GM23338 (cell line): Measurements from ENCODE around the gene NRXN2. TPM values are rescaled to one million over a fixed set of nuclear protein-coding genes. Genes with fewer than 3 reads are reported as not detected.

ENCODE experiments used
- ATAC-seq: fragments of 200-7000 bp; cut with Tn5 transposase; 3 replicates; pipeline ENCODE4 v1.9.1; 2020
- DNase-seq: peaks from one replicate; pipeline ENCODE4 v3.0.0-alpha.2; 2015; ENCODE audit warnings: low spot score
- H2AFZ ChIP-seq: fragments of 200-600 bp; sonication (generic); 2 replicates; pipeline ENCODE4 v1.8.0; 2016; ENCODE audit warnings: antibody characterized with exemption, mild to moderate bottlenecking, moderate library complexity
- H3F3A ChIP-seq: fragments of 200-600 bp; sonication (generic); replicated peaks from 2 replicates; pipeline ENCODE4 v1.8.0; 2017; ENCODE audit warnings: antibody characterized with exemption, mixed run types, low read depth
- H3K27ac ChIP-seq: fragments of 200-600 bp; sonication (generic); 2 replicates; pipeline ENCODE4 v1.6.1; 2016; ENCODE audit warnings: low read depth
- H3K27me3 ChIP-seq: fragments of 200-600 bp; sonication (generic); 2 replicates; pipeline ENCODE4 v1.8.0; 2016; ENCODE audit warnings: mild to moderate bottlenecking, mixed run types, moderate library complexity; ENCODE audit not compliant: insufficient read depth
- H3K36me3 ChIP-seq: fragments of 200-600 bp; sonication (generic); 2 replicates; pipeline ENCODE4 v1.8.0; 2016; ENCODE audit warnings: mild to moderate bottlenecking; ENCODE audit not compliant: insufficient read depth
- H3K4me1 ChIP-seq: fragments of 200-600 bp; sonication (generic); 2 replicates; pipeline ENCODE4 v1.8.0; 2016; ENCODE audit warnings: mild to moderate bottlenecking, moderate library complexity; ENCODE audit not compliant: insufficient read depth
- H3K4me2 ChIP-seq: fragments of 200-600 bp; sonication (generic); 2 replicates; pipeline ENCODE4 v1.7.1; 2017; ENCODE audit warnings: mixed run types
- H3K4me3 ChIP-seq: fragments of 200-600 bp; sonication (generic); 2 replicates; pipeline ENCODE4 v1.6.1; 2016; ENCODE audit warnings: mixed run types
- H3K79me2 ChIP-seq: fragments of 200-600 bp; sonication (generic); replicated peaks from 2 replicates; pipeline ENCODE4 v1.8.0; 2017; ENCODE audit warnings: mild to moderate bottlenecking; ENCODE audit not compliant: insufficient read depth
- H3K9me2 ChIP-seq: fragments of 200-600 bp; sonication (generic); 2 replicates; pipeline ENCODE4 v1.8.0; 2017; ENCODE audit not compliant: insufficient read depth
- H4K20me1 ChIP-seq: fragments of 200-600 bp; sonication (generic); replicated peaks from 2 replicates; pipeline ENCODE4 v1.8.0; 2017; ENCODE audit warnings: mild to moderate bottlenecking; ENCODE audit not compliant: insufficient read depth
- H3K27ac Mint-ChIP-seq: 2 replicates; pipeline ENCODE4 v1.8.0; 2020; ENCODE audit warnings: inconsistent platforms, mild to moderate bottlenecking, moderate library complexity, mixed read lengths
- H3K27me3 Mint-ChIP-seq: 3 replicates; pipeline ENCODE4 v1.8.0; 2022; ENCODE audit warnings: low read depth, mild to moderate bottlenecking, moderate library complexity, mixed read lengths, inconsistent platforms; ENCODE audit not compliant: insufficient read depth, poor library complexity
- H3K36me3 Mint-ChIP-seq: 3 replicates; pipeline ENCODE4 v1.8.0; 2021; ENCODE audit warnings: low read depth, mild to moderate bottlenecking, inconsistent platforms, moderate library complexity, mixed read lengths
- H3K4me1 Mint-ChIP-seq: 3 replicates; pipeline ENCODE4 v1.8.0; 2020; ENCODE audit warnings: mild to moderate bottlenecking, inconsistent platforms, mixed read lengths
- H3K4me3 Mint-ChIP-seq: 3 replicates; pipeline ENCODE4 v1.8.0; 2021; ENCODE audit warnings: moderate library complexity, mild to moderate bottlenecking, inconsistent platforms, mixed read lengths
- H3K9me3 Mint-ChIP-seq: 3 replicates; pipeline ENCODE4 v1.8.0; 2020; ENCODE audit warnings: moderate library complexity, mild to moderate bottlenecking, inconsistent platforms, mixed read lengths
- CREB1 ChIP-seq: fragments of 250-450 bp; sonication (Bioruptor Pico); IDR thresholded peaks from 2 replicates; pipeline ENCODE4 v1.5.0; 2020; ENCODE audit warnings: low read depth, mild to moderate bottlenecking, moderate library complexity
- EZH2phosphoT487 ChIP-seq: fragments of 200-600 bp; sonication (generic); IDR thresholded peaks from one replicate; pipeline ENCODE4 v1.8.1; 2018; ENCODE audit warnings: antibody characterized with exemption; ENCODE audit not compliant: unreplicated experiment
- JUNB ChIP-seq: IDR thresholded peaks from one replicate; pipeline ENCODE4 v1.6.1; 2016; ENCODE audit warnings: antibody characterized with exemption; ENCODE audit not compliant: unreplicated experiment
- NANOG ChIP-seq: IDR thresholded peaks from 2 replicates; pipeline ENCODE4 v1.6.1; 2016; ENCODE audit warnings: antibody characterized with exemption, borderline replicate concordance
- POLR2AphosphoS5 ChIP-seq: IDR thresholded peaks from 2 replicates; pipeline ENCODE4 v1.6.1; 2016; ENCODE audit warnings: antibody characterized with exemption, low read depth
- STAT1 ChIP-seq: IDR thresholded peaks from one replicate; pipeline ENCODE4 v1.6.1; 2016; ENCODE audit warnings: antibody characterized with exemption; ENCODE audit not compliant: unreplicated experiment
- ZNF114 ChIP-seq: fragments of 250-450 bp; sonication (Bioruptor Pico); IDR thresholded peaks from 2 replicates; pipeline ENCODE4 v1.5.0; 2020; ENCODE audit warnings: mild to moderate bottlenecking, moderate library complexity
- polyA plus RNA-seq: library from polyadenylated mRNA; unstranded; fragments of >200 nt; fragmentation: Nextera tagmentation; extraction: Ambion mirVana; gene quantifications from 2 replicates; pipeline ENCODE4 v1.2.1, GENCODE V29; 2016
- total RNA-seq: library from RNA; depleted of rRNA; stranded (reverse); fragments of >200 nt; shearing (Covaris generic); gene quantifications from 2 replicates; pipeline ENCODE4 v1.2.3, GENCODE V29; 2014
- TF ChIP-seq, protein P1 (sequence below), 2 experiments: fragments of 200-600 bp in 1 of 2; sonication (generic) in 1 of 2; conservative IDR thresholded peaks; 2 replicates each; pipeline versions ENCODE4 v1.5.1 to v1.6.1; 2016 to 2017; ENCODE audit warnings: antibody characterized with exemption in 2 of 2, low read depth in 2 of 2, mild to moderate bottlenecking in 2 of 2, moderate library complexity in 1 of 2
- TF ChIP-seq, protein P2 (sequence below): IDR thresholded peaks from 2 replicates; pipeline ENCODE4 v1.6.1; 2016; ENCODE audit warnings: antibody characterized with exemption
- TF ChIP-seq, protein P3 (sequence below): IDR thresholded peaks from one replicate; pipeline ENCODE4 v1.6.1; 2018; ENCODE audit warnings: antibody characterized with exemption; ENCODE audit not compliant: unreplicated experiment

NRXN2 gene
- total and polyA plus RNA-seq, 2 experiments from 2014 or later: 3.4 to 17.0 TPM

DNA sequence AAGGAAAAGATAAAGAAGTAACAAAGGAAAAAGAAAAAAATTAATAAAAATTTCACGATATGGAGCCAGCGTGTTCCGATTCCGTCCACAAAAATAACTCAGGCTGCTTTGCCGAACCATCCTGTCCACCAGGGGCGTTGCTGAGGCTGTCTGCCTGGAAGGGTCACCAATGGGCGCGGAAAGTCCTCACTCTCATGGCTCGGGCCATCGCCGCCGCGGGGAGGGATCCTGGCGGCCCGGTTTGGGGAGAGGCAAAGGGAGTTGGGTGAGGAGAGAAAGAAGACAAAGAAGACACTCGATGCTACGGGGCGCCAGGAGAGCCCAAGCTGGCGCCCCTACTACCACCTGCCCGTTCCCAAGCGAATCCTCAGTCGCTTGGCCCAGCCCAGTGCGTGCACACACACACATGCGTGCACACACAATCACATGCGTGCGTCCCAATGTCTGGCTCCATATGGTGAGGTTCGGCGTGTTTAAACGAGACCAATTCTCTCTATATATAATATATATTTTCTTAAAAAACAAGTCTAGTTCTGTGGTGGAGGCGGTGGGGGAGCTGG lies 42.4 kb upstream of the NRXN2 start:
- Histone ChIP-seq H2AFZ (no peak overlapping the region), H3K9me2 (no peaks in the 10 kb centered on the region), H3K4me2 (no peak overlapping the region), H3K4me3 (no peak overlapping the region), H3K36me3 (peaks cover 43% of the 10 kb centered on the region), H3F3A (peaks cover 81% of the 10 kb centered on the region), H3K4me1 (peaks cover 54% of the 10 kb centered on the region), H4K20me1 (peaks cover 44% of the 10 kb centered on the region), H3K27me3 (no peaks in the 10 kb centered on the region), H3K27ac (peak overlapping the region; percentile 96; the same call in 1 of the 2 replicates), H3K79me2 (peaks cover 25% of the 10 kb centered on the region)
- peak; percentile 3 for ATAC-seq
- TF ChIP-seq, protein P1, sequence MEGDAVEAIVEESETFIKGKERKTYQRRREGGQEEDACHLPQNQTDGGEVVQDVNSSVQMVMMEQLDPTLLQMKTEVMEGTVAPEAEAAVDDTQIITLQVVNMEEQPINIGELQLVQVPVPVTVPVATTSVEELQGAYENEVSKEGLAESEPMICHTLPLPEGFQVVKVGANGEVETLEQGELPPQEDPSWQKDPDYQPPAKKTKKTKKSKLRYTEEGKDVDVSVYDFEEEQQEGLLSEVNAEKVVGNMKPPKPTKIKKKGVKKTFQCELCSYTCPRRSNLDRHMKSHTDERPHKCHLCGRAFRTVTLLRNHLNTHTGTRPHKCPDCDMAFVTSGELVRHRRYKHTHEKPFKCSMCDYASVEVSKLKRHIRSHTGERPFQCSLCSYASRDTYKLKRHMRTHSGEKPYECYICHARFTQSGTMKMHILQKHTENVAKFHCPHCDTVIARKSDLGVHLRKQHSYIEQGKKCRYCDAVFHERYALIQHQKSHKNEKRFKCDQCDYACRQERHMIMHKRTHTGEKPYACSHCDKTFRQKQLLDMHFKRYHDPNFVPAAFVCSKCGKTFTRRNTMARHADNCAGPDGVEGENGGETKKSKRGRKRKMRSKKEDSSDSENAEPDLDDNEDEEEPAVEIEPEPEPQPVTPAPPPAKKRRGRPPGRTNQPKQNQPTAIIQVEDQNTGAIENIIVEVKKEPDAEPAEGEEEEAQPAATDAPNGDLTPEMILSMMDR (conservative IDR thresholded peaks at IDR 0.05; ENCODE audit: low read depth in 2 of 2): peak; percentile 68 to 71
- TF ChIP-seq POLR2AphosphoS5 (peak; percentile 49; the same call in 1 of the 2 replicates), NANOG (no peak)
- Mint-ChIP-seq H3K4me1 (peaks cover 73% of the 10 kb centered on the region), H3K9me3 (no peaks in the 10 kb centered on the region; the same call in 1 of the 3 replicates), H3K36me3 (peaks cover 78% of the 10 kb centered on the region), H3K27ac (peak overlapping the region; percentile 80; the same call in 1 of the 2 replicates), H3K4me3 (no peak overlapping the region; the same call in 2 of the 3 replicates), H3K27me3 (peaks cover 38% of the 10 kb centered on the region)
- peak; percentile 80 for DNase-seq

DNA sequence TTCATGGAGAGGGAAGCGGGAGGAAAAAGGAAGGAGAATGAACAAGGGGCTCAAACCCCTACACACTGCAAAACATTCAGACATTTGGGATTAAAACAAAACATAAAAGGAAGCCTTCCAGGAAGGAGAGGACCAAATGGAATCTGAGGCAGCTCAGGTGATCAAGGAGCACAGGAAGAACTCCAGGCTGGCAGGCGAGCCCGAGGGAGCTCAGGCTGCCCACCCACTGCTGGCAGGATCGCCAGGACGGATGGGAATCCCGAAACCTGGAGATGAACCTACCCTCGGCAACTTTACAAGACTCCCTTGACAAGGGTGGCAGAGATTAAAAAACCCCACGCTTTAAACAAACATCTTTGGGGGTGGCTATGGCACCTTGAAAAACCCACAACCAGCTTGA lies 41.8 kb upstream of the NRXN2 start:
- peaks cover 78% of the 10 kb centered on the region for H3F3A ChIP-seq
- H3K36me3 Mint-ChIP-seq: peaks cover 72% of the 10 kb centered on the region
- H3K4me2 ChIP-seq: peak overlapping the region; percentile 76
- H3K4me3 Mint-ChIP-seq: peak overlapping the region; percentile 25; the same call in 2 of the 3 replicates
- peak overlapping the region; percentile 93 for H3K27ac Mint-ChIP-seq
- H3K4me1 Mint-ChIP-seq: peaks cover 79% of the 10 kb centered on the region
- H3K9me2 ChIP-seq: no peaks in the 10 kb centered on the region
- no peaks in the 10 kb centered on the region; the same call in 1 of the 3 replicates for H3K9me3 Mint-ChIP-seq
- H3K27me3 ChIP-seq: no peaks in the 10 kb centered on the region
- H4K20me1 ChIP-seq: peaks cover 40% of the 10 kb centered on the region
- H3K4me1 ChIP-seq: peaks cover 60% of the 10 kb centered on the region
- DNase-seq (no peak), ATAC-seq (no peak)
- H3K4me3 ChIP-seq: no peak overlapping the region
- peaks cover 19% of the 10 kb centered on the region for H3K79me2 ChIP-seq
- peaks cover 42% of the 10 kb centered on the region for H3K27me3 Mint-ChIP-seq
- H2AFZ ChIP-seq: no peak overlapping the region
- H3K36me3 ChIP-seq: peaks cover 37% of the 10 kb centered on the region
- H3K27ac ChIP-seq: peak overlapping the region; percentile 96
- TF ChIP-seq ZNF114 (CRISPR knock-in tag) (no peak), JUNB (no peak), NANOG (no peak), POLR2AphosphoS5 (no peak), STAT1 (no peak), EZH2phosphoT487 (no peak), CREB1 (CRISPR knock-in tag) (no peak)
- TF ChIP-seq, protein P2, sequence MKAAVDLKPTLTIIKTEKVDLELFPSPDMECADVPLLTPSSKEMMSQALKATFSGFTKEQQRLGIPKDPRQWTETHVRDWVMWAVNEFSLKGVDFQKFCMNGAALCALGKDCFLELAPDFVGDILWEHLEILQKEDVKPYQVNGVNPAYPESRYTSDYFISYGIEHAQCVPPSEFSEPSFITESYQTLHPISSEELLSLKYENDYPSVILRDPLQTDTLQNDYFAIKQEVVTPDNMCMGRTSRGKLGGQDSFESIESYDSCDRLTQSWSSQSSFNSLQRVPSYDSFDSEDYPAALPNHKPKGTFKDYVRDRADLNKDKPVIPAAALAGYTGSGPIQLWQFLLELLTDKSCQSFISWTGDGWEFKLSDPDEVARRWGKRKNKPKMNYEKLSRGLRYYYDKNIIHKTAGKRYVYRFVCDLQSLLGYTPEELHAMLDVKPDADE: no peak
- TF ChIP-seq, protein P3, sequence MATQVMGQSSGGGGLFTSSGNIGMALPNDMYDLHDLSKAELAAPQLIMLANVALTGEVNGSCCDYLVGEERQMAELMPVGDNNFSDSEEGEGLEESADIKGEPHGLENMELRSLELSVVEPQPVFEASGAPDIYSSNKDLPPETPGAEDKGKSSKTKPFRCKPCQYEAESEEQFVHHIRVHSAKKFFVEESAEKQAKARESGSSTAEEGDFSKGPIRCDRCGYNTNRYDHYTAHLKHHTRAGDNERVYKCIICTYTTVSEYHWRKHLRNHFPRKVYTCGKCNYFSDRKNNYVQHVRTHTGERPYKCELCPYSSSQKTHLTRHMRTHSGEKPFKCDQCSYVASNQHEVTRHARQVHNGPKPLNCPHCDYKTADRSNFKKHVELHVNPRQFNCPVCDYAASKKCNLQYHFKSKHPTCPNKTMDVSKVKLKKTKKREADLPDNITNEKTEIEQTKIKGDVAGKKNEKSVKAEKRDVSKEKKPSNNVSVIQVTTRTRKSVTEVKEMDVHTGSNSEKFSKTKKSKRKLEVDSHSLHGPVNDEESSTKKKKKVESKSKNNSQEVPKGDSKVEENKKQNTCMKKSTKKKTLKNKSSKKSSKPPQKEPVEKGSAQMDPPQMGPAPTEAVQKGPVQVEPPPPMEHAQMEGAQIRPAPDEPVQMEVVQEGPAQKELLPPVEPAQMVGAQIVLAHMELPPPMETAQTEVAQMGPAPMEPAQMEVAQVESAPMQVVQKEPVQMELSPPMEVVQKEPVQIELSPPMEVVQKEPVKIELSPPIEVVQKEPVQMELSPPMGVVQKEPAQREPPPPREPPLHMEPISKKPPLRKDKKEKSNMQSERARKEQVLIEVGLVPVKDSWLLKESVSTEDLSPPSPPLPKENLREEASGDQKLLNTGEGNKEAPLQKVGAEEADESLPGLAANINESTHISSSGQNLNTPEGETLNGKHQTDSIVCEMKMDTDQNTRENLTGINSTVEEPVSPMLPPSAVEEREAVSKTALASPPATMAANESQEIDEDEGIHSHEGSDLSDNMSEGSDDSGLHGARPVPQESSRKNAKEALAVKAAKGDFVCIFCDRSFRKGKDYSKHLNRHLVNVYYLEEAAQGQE: no peak
